Heart left ventricle (tissue), 16 donors: ENCODE data around the gene PRRX1. TPM values are rescaled to one million over a fixed set of nuclear protein-coding genes. Genes with fewer than 3 reads are reported as not detected.

ENCODE experiments used
- ATAC-seq, 4 donors: fragments of 200-7000 bp; cut with Tn5 transposase; one replicate each; pipeline ENCODE4 v1.9.1; 2020 to 2022; ENCODE audit warnings: moderate library complexity in 4 of 4, mild to moderate bottlenecking in 3 of 4, moderate number of reproducible peaks in 1 of 4
- DNase-seq, 5 donors: peaks; one replicate each; pipeline ENCODE4 v3.0.0-alpha.2; 2020
- H3K27ac ChIP-seq, 12 donors: fragments of 200-600 bp; sonication (generic) in 4 of 12; one replicate each; pipeline versions ENCODE4 v1.5.0 to v1.8.0; 2016 to 2022; ENCODE audit warnings: mild to moderate bottlenecking in 2 of 12
- H3K27me3 ChIP-seq, 9 donors: fragments of 200-600 bp; sonication (generic) in 2 of 9; one replicate each; pipeline versions ENCODE4 v1.5.1 to v1.8.0; 2016 to 2022; ENCODE audit warnings: mild to moderate bottlenecking in 3 of 9
- H3K36me3 ChIP-seq, 9 donors: fragments of 200-600 bp; sonication (generic) in 2 of 9; one replicate each; pipeline versions ENCODE4 v1.5.0 to v1.8.0; 2018 to 2022; ENCODE audit warnings: mild to moderate bottlenecking in 2 of 9
- H3K4me1 ChIP-seq, 12 donors: fragments of 200-600 bp; sonication (generic) in 4 of 12; one replicate each; pipeline versions ENCODE4 v1.5.0 to v1.8.0; 2016 to 2022; ENCODE audit warnings: mild to moderate bottlenecking in 3 of 12
- H3K4me3 ChIP-seq, 12 donors: fragments of 200-600 bp; sonication (generic) in 4 of 12; one replicate each; pipeline versions ENCODE4 v1.5.0 to v1.8.0; 2017 to 2022; ENCODE audit warnings: mild to moderate bottlenecking in 9 of 12, moderate library complexity in 4 of 12
- H3K9me3 ChIP-seq, 12 donors: fragments of 200-600 bp; sonication (generic) in 4 of 12; one replicate each; pipeline versions ENCODE4 v1.5.0 to v1.8.0; 2016 to 2022; ENCODE audit warnings: mild to moderate bottlenecking in 1 of 12
- POLR2A ChIP-seq, 2 donors: fragments of 450-650 bp; IDR thresholded peaks; one replicate each; pipeline ENCODE4 v1.6.1; 2017; ENCODE audit warnings: antibody characterized with exemption in 2 of 2, mild to moderate bottlenecking in 2 of 2, moderate library complexity in 2 of 2
- WGBS, 4 donors: extraction: QIAGEN DNeasy Blood & Tissue Kit in 2 of 4; methylation state at CpG; one replicate each; pipeline versions ENCODE4 v1.1.5 to v1.1.7; 2013 to 2018; 5-methylcytosine and 5-hydroxymethylcytosine counted together
- intact Hi-C, 10 donors: fragments of 100-400 bp; cut with DNase I; formaldehyde crosslinking; loops; one replicate each; pipeline versions ENCODE4 v1.11.1 to v1.14.2; 2022
- polyA plus RNA-seq, 2 donors: library from polyadenylated mRNA; stranded (reverse); fragments of 200-250 nt; gene quantifications; one replicate each; pipeline ENCODE4 v1.2.3, GENCODE V29; 2013
- total RNA-seq, 9 donors: library from RNA; depleted of rRNA in 2 of 9; stranded (reverse); fragments of >200 nt in 2 of 9; fragmentation: NEBNext Ultra II Directional in 3 of 9; extraction: Animal tissue kit (Norgen Biotek cat#: 25700) in 3 of 9; gene quantifications; one replicate each; pipeline versions ENCODE4 v1.1.0 to v1.2.4, GENCODE V29; 2016 to 2023
- TF ChIP-seq, protein P1 (sequence below), 12 donors: fragments of 200-600 bp; sonication (generic) in 4 of 12; IDR thresholded peaks; one replicate each; pipeline versions ENCODE4 v1.5.0 to v1.8.0; 2018 to 2022; ENCODE audit warnings: antibody characterized with exemption in 12 of 12, mild to moderate bottlenecking in 5 of 12
- donor health status: ischemic (EF 13 %, LVEDD 7.1; RV severe dilation, severe dysfunction).
- donor health status: healthy with polysubstance abuse.
- donor health status: DM: no; HTN: yes; CAD: no.
- donor health status: DM: no; HTN: no; CAD: no.
- donor health status: ischemic (EF 25% LVEDD 6.9; RV normal size, moderate dysfunction).
- donor health status: ischemic (EF 25% LVEDD 5.7; RV mildly dilated, moderate dysfunction).
- donor health status: healthy.
- donor health status: DM: yes; HTN: yes; CAD: no.
- donor health status: ischemic (EF 35%, LVEDD 5.7; RV mildly dilated, moderate dysfunction).
- donor health status: nonischemic (EF 11% LVEDD 7.7; RV severe dilation, severe dysfunction).
- donor health status: DM: yes; HTN: yes; CAD: no.
- donor health status: PGD.
- donor health status: ischemic (EF 29% LVEDD 5.4; RV normal size, mild dysfunction).
- donor health status: nonischemic (EF 23%, LVEDD 6.1; RV moderate dilation, normal function).

The PRRX1 gene
- total and polyA plus RNA-seq, 11 donors = 16.2 to 104 (median 52.3) TPM

DNA sequence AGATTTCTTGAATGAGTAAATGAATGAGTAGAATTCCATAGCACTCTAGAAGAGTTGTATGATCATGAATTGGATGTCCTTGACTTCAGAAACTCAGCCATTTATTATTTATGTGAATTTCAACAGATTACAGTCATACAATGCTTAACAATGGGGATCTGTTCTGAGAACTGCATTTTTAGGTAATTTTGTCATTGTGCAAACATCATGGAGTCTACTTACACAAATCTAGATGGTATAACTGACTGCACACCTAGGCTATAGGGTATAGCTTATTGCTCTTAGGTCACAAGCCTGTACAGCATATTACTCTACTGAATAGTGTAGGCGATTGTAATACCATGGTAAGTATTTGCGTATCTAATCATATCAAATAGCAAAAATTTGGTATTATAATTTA lies 59.6 kb downstream of the PRRX1 start:
- Histone ChIP-seq H3K4me3 (no peak overlapping the region), H3K4me1 (peaks cover 0 to 7% (median under 1%) of the 10 kb centered on the region in 12 donors), H3K36me3 (peaks cover 0 to 79% (median 25%) of the 10 kb centered on the region in 9 donors), H3K9me3 (peaks cover 0 to 4% (median 0%) of the 10 kb centered on the region in 12 donors), H3K27me3 (no peaks in the 10 kb centered on the region), H3K27ac (no peak overlapping the region)
- intact Hi-C loops = no loop called here
- 92 to 96% (median 95%) methylated on average over 2 of the region's 2 CpGs for WGBS, 4 donors
- ATAC-seq = no peak
- DNase-seq = no peak
- TF ChIP-seq, protein P1, sequence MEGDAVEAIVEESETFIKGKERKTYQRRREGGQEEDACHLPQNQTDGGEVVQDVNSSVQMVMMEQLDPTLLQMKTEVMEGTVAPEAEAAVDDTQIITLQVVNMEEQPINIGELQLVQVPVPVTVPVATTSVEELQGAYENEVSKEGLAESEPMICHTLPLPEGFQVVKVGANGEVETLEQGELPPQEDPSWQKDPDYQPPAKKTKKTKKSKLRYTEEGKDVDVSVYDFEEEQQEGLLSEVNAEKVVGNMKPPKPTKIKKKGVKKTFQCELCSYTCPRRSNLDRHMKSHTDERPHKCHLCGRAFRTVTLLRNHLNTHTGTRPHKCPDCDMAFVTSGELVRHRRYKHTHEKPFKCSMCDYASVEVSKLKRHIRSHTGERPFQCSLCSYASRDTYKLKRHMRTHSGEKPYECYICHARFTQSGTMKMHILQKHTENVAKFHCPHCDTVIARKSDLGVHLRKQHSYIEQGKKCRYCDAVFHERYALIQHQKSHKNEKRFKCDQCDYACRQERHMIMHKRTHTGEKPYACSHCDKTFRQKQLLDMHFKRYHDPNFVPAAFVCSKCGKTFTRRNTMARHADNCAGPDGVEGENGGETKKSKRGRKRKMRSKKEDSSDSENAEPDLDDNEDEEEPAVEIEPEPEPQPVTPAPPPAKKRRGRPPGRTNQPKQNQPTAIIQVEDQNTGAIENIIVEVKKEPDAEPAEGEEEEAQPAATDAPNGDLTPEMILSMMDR (IDR thresholded peaks at IDR 0.05) = no peak
- no peak for TF ChIP-seq POLR2A (IDR thresholded peaks at IDR 0.05)

DNA sequence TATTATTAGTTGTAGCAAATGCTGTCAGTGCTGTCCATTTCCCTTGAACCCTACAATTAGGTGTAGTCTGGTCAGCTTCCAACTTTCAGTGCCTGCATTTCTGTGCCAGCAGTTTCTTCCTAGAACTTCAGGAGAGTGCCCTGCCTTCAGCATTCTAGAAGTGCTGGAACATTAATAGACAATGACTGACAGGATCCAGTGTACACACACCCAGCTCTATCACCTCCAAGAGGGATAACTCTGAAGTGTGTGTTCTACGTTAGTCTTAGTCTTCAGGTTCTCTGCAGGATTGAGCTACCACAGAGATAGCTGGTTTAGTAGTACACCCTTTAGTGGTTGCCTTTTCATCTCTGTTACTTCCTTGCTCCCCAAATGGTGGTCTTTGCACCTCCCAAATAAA lies 61.4 kb downstream of the PRRX1 start:
- intact Hi-C loops = loop anchor here in 1 of 10 donors (5.0 kb wide), 1 partner anchor 58 kb away; no protein-coding TSS in a partner anchor
- no peak for TF ChIP-seq POLR2A (IDR thresholded peaks at IDR 0.05)
- TF ChIP-seq, protein P1 (IDR thresholded peaks at IDR 0.05) = no peak
- H3K4me1 ChIP-seq = peaks cover 0 to 21% (median 13%) of the 10 kb centered on the region in 12 donors
- no peaks in the 10 kb centered on the region for H3K27me3 ChIP-seq
- H3K4me3 ChIP-seq = no peak overlapping the region
- peaks cover 0 to 70% (median 12%) of the 10 kb centered on the region in 9 donors for H3K36me3 ChIP-seq
- ATAC-seq = peak in 2 of 4 donors; percentile 39 to 54
- no peak for DNase-seq
- H3K9me3 ChIP-seq = peaks cover 0 to 4% (median 0%) of the 10 kb centered on the region in 12 donors
- no peak overlapping the region for H3K27ac ChIP-seq
- WGBS, 4 donors = 44 to 55% (median 49%) methylated on average over 1 of the region's 1 CpG

DNA sequence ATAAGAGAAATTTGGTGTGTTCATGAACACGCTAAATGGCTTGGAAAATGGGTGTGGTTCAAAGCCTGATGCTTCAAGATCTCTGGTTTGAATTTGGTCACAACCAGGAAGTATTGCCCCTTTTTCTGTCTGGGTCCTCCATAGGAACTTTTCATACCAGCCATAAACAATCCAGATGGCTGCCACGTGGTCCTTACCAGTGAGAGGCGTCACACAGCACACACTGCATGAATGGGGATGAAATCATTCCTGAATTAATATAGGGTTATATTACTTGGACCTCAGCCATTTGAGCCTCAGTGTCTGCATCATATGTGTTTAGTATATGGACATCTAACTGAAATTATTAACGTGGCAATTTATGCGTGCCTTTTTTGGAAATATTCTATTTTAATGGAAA lies 64.0 kb downstream of the PRRX1 start:
- intact Hi-C loops = loop anchor here in 1 of 10 donors (5.0 kb wide), 1 partner anchor 61 kb away; no protein-coding TSS in a partner anchor
- DNase-seq (no peak), ATAC-seq (no peak)
- TF ChIP-seq, protein P1 (IDR thresholded peaks at IDR 0.05) = no peak
- no peak for TF ChIP-seq POLR2A (IDR thresholded peaks at IDR 0.05)
- peaks cover 0 to 4% (median 0%) of the 10 kb centered on the region in 12 donors for H3K9me3 ChIP-seq
- peaks cover 0 to 51% (median 6%) of the 10 kb centered on the region in 9 donors for H3K36me3 ChIP-seq
- 85 to 89% (median 87%) methylated on average over 5 of the region's 5 CpGs for WGBS, 4 donors
- H3K27me3 ChIP-seq = no peaks in the 10 kb centered on the region
- no peak overlapping the region for H3K4me3 ChIP-seq
- H3K4me1 ChIP-seq = peaks cover 0 to 37% (median 25%) of the 10 kb centered on the region in 12 donors
- H3K27ac ChIP-seq = peak overlapping the region in 1 of 12 donors; percentile 70

DNA sequence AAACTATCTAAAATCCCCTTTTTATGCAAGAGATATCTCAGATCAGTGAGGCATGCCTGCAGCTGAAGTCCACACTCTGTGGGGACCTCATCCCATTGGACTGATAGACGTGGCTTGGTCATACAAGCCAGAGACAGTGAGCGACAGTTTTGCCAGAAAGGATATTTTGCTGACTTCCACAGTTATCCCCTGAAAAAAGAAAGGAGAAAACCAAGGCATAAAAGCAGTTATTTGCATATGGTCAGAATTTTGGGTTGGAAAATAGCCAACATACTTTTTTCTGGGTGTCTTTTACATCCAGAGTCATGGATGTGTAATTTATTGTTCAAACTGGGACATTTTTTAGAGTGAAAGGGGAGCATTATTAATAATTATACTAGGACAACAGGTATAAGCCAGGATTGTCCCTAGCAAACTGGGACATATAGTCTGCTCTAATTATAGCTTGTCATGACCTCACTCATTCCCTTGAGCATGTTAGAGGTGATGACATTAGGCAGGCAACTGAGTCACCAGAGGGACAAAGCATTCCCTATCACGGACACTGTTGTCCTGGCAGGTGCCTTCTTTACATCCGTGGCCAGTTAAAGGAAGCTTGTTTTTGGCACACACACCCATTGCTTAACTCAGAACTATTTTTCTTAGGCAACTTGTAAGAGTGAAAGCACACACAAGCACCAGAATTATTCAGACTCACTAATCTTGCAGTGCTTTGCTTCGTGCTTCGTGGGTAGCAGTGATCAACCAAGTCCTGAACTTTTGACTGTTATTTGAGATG lies 65.5 kb downstream of the PRRX1 start:
- WGBS, 4 donors = 29 to 40% (median 36%) methylated on average over 6 of the region's 6 CpGs
- peak overlapping the region; percentile 5 to 79 (median 68) for H3K27ac ChIP-seq
- peaks cover 0 to 2% (median 0%) of the 10 kb centered on the region in 12 donors for H3K9me3 ChIP-seq
- TF ChIP-seq, protein P1 (IDR thresholded peaks at IDR 0.05) = no peak
- no peak for TF ChIP-seq POLR2A (IDR thresholded peaks at IDR 0.05)
- no peaks in the 10 kb centered on the region for H3K27me3 ChIP-seq
- DNase-seq (peak in 3 of 5 donors; percentile 26 to 65 (median 31)), ATAC-seq (peak; percentile 90 to 96 (median 92))
- no peak overlapping the region for H3K4me3 ChIP-seq
- H3K4me1 ChIP-seq = peaks cover 0 to 44% (median 29%) of the 10 kb centered on the region in 12 donors
- intact Hi-C loops = loop anchor here in 3 of 10 donors (5.0 to 10.0 kb wide), 3 partner anchors 32 to 195 kb away; partner anchors contain the start of gene GORAB (in 1 of the 3)
- peaks cover 0 to 37% (median 6%) of the 10 kb centered on the region in 9 donors for H3K36me3 ChIP-seq
